Astrocyte of the hippocampus (primary cell): ENCODE data around the gene TLCD4.
"Not testable (repeated sequence)": the region's sequence is repeated elsewhere in the genome, so short reads cannot be mapped to it uniquely, and the experiment has no call there.

Experiments
- DNase-seq: peaks from one replicate; pipeline ENCODE4 v3.0.0; 2011; ENCODE audit warnings: low read depth, low spot score

Gene TLCD4

GRCh38 chr1:95145493-95145892, 28.3 kb downstream of the TLCD4 start:
- DNase-seq = no peak

- no peak for DNase-seq
Observed at GRCh38 chr1:95146637-95147036, 29.5 kb downstream of the TLCD4 start.

- DNase-seq = no peak
Observed at GRCh38 chr1:95154096-95154495, 36.9 kb downstream of the TLCD4 start.

- DNase-seq = not testable (repeated sequence)
Observed at GRCh38 chr1:95165569-95165968, 48.4 kb downstream of the TLCD4 start.
